GM19193 (cell line): Measurements from ENCODE around the gene TOX3.

Source experiments
- POLR2A ChIP-seq: IDR thresholded peaks from 4 replicates; pipeline ENCODE4 v1.6.1; 2011; ENCODE audit not compliant: insufficient read depth, insufficient read length; ENCODE audit errors: extremely low read depth

The TOX3 gene

DNA sequence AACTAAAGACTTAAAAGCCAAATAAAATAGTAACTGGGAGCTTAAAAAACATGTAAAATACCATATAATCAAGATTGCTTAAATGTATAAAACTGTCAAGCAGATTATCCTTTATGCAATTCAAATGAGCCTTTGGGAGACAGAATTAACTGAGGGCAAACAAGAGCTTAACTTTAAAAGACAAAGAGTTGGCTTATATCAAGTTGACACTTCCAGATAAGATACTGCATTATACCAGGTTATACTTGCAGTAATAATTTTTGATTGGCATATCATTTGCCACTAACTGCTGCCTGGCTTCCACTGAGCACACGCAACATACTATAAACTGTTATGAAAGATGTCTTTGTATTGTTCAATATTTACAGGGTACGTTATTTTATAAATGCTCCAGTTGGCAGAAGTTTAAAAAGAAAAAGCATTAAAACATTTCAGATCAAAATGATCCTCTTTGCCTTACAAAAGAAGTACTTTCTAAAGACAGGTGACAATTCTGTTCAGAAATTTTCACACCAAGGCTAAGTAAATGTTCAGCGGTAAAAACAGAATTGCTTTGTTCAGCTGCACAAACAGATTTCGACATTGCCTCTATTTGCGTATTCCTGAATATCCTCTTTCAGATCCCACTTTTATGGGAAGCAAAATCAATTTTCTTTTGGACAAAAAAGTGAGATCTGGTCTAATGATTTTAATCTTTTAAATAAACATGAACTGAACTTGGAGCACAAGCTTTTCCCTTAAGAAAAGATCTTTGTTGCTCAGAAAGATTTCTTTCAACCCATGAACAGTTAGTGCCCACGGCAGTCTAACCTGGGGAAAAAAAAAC lies 50.7 kb downstream of the TOX3 start:
- TF ChIP-seq POLR2A: no peak

DNA sequence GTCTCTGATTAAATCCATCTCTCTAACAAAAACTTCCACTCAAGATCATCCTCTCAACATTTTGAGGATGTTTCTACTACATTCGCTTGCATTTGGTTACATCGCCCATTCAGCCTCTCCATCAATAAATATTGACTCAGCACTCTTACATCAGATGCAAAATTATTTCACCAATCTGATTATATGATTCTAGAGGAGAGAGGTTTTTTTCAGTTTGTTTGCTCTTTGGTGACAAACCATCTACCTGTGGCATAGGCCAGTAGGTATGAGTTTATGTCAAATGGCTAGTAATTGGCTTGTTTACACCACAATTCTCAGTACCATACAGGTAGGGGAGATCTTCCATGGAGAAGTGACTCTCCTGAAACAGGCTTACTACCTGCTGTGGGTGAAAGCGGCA lies 52.3 kb downstream of the TOX3 start:
- no peak for TF ChIP-seq POLR2A

DNA sequence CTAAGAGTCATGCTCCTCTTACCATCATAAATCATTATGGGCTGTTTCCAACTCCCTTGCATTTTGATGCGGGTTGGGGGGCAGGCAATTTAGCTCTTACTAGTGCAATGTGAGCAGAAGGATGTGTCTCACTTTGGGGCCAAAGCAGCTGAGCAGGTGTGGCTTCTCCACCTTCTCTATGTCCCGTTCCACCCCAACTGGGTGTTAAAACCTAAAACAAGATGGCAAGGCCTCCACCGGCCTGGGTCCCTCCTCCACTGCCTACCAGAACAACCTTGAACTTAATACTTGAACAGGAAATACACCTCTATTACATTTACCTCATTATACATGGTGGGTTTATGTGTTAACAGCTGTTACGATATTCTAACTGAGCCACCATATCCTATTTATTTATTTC lies 52.8 kb downstream of the TOX3 start:
- TF ChIP-seq POLR2A: no peak

DNA sequence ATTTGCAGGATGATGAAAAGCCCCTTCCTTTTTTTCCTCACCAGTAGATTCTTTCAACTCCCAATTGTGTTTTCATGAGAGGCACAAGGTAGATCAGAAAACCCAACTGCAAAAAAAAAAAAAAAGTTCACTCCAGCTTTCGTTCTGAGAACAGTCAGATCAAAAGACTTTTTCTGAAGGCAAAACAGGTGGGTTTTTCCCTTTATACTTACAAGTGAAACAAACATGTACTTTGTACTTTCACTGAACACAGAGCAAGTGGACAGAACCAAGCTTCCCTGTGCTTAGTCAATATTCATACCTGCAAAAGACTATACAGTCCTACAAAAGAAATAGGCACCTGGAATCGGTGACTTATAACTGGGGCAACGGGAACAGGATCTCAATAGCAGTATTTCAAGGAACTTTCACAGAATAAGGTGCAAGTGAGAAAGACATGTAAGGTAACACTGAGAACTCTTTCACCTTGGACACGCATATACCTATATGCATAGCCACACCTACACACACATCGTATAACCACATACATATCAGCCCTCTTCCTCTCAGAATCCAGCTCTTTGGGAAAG lies 54.1 kb downstream of the TOX3 start:
- TF ChIP-seq POLR2A: no peak

DNA sequence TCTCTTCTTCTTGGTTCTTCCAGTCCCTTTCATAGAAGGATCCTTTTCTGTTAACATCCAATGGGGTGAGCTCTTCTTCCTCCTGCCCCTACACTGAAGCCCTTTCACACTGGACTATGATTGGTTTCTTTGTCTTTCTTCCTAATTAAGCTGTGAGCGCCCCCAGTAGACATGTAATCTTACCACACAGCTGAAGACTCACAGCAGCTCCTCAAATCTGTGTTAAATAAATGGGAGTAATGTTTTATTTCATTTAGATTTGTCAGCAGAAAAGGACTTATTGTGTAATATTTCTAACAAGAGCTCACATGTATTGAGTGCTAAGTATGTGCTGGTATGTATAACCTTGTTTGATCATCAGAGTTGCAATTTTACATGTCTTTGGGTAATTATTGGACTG lies 55.7 kb downstream of the TOX3 start:
- no peak for TF ChIP-seq POLR2A

DNA sequence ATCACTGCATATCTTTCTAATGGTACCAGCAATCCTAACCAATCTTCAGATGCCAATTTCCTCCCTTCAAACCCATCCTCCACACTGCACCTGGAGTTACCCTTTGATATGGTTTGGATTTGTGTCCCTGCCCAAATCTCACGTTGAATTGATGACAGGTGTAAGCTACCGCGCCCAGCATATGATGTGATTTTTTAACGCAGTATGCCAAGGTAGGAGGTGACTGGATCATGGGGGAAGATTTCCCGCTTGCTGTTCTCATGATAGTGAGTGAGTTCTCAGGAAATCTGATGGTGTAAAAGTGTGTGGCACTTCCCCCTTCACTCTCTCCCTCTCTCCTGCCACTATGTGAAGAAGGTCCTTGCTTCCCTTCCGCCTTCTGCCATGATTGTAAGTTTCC lies 57.0 kb downstream of the TOX3 start:
- no peak for TF ChIP-seq POLR2A

DNA sequence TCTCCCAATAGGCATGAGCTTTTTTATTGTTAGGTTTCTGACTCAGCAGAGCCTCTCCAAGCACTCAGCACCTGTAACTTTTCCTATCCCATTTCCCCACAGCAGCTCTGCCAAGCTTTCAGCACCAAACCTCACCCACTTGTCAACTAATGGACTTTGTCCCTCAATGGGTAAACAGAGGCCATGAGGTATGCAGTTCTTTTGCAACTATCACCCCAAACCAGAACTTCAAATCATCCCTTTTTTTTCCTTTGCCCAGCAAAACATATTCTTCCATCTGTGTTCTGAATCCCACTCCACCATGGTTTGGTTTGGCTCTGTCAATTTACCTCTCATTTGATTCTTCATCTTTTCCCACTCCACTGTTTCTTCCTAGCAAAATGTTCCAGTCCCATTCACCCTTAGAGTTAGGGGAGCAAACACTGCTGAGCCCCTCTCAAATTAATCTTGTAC lies 58.1 kb downstream of the TOX3 start:
- no peak for TF ChIP-seq POLR2A

DNA sequence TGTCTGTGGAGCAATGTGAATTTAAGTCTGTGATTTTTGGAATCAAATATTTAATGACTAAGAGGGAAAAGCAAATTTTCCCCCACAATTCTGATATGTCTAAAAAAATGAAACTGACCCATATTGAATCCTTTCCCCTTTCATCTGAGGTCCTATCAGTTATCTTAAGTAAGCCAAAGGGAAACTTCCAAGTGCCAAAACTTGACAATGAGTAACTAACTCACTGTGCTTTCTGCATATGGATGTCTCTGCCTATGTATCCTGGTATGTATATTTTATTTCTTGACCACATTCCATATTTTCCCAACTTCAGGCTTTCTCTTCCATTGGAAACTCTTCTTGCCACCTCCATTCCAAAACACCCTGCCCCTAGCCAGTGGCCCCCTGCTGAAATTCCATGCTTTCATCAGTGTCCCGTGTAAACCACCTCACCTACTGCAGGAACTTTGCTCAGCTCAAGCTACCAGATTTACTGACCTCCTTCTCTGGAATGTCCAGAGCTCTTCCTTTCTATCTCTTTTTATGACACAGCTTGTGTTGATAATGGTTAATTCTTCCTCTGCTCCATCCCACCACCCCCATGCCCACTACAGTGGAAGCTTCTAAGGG lies 59.0 kb downstream of the TOX3 start:
- TF ChIP-seq POLR2A: no peak

DNA sequence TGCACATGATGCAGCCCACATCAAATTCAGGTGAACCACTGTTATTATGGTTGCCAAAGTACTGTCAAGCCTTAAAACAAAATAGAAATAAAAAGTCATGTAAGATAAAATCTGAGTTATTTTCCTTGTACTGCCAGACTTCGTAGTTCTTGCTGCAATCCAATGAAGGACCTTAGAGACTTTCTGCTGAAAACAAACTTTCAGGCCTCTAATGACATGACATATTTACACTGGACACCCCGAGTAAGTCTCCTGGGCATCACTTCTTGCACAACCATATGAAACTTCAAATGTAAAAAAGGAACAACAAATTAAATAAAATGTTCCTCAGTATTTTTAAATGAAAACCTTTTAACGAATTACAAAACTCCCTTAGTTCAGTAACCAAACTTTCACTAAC lies 66.7 kb downstream of the TOX3 start:
- no peak for TF ChIP-seq POLR2A

DNA sequence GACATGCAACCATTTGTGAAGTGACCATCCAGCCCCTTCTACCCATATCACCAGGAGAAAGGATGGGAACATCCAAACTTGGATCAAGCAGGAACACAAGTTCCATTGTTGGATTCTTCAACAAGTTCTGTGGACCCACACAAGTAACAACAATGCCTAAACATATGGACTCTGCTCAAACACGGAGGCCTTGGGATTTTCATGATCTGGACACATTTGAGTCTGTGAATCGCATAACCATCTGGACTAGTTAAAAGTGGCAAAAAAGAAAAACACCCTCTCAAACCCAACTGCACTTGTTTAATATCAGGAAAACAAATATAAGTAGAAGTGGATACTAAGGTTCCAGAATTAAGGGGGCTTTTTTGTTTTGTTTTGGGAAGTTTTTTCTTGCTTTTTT lies 70.8 kb downstream of the TOX3 start:
- no peak for TF ChIP-seq POLR2A

DNA sequence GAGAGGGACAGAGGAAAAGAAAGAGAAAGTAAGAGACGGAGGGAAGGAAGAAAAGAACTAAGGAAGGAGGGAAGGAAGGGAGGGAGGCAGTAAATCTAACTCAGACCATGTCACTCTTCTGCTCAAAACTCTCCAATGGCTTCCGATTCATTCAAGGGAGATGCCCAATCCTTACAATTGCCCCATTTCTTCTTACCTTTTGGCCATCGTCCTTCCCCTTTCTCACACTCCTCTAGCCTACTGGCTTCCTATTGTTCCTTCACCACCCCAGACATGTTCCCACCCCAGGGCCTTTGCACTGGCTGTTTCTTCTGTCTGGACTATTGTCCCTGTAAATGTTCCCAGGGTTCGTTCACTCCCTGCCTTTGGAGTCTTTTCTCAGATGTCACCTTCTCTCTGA lies 72.3 kb downstream of the TOX3 start:
- no peak for TF ChIP-seq POLR2A

DNA sequence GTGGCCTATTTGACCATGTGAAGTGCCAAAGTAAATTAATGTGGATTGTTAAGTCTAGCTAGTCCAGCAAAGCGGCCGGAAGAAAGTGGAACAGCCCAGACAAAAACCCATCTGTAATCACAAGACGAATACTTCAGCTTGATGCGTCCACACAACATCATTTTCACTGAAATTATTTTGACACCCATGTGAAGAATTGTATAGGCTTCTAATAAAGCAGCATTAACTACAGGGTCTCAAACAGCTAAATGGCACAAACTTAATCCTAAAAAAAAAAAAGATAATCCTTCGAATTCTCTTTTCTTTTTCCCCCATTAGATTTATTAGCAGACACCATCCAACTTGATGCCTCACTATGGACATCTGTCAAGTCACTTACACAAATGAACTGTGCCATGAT lies 73.8 kb downstream of the TOX3 start:
- TF ChIP-seq POLR2A: no peak

DNA sequence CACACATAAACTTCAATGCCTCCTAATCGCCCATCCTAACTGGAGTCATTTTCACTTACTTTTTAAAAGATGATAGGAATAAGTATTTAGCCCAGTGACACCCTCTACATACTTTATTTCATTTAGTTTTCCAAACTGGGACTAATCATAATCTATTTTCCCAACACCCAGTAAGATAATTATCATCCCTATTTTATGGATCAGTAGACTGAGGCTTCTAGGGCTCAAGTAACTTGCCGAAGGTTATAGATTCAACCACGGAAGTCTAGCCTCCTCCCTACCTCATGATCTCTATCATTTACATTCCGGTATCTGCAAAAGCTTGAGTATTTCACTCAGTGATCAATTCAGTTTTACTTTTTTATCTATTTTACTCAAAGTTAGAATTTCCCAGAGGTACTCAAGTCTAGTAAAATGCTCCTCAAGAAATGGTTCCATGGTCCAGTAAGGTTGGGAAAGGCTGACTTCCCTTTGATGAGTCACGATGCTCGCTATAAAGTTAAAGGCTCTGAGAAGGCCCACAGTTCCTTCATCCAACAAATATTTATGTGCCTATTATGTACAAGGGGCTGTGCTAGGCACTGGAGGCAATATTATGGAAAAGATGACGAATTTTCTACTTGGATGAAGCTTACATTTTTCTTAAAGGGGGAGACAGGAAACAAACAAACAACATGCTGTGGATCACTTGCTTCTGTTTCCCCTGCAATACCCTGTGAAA lies 75.1 kb downstream of the TOX3 start:
- no peak for TF ChIP-seq POLR2A

DNA sequence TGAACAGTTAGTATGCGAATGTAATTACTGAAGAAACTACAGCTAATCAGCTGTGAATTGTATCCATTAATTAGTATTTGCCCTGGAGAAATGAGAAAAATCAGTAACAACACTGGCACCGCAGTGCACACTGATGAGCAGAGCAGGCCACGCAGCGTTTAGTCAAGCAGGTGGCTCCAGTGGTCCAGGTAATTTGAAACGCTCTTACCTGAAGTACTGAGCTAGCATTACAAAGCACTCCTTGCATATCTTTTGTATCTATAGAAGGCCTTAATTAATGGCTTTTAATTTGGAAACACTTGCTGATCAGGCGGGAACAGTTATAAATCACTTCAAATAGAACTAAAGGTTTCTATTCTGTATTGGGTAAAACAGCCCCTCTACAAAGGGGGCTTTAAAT lies 76.4 kb downstream of the TOX3 start:
- no peak for TF ChIP-seq POLR2A

DNA sequence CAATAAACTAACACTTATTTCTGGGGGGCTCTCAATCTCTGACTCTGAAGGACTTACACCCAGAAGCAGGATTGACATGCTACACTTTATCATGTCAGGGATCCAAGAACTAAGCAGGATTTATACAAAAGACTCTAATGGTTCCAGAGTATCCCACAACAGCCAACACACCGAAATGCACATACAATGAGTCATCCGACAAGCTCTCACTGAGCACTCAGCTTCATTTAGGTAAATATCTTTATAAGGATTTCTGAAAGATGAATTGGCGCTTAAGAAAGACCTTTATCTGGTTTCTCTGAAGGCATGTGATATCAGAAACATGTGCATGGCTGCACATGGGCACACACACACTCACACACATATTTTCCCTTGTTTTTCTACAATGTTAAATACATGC lies 77.2 kb downstream of the TOX3 start:
- TF ChIP-seq POLR2A: no peak
